Karpas-422 (cell line): ENCODE measurements around the gene WWOX. TPM values are rescaled to one million over a fixed set of nuclear protein-coding genes. Genes with fewer than 3 reads are reported as not detected.

ENCODE experiments used
- DNase-seq: peaks from one replicate; pipeline ENCODE4 v3.0.0-alpha.2; 2015
- H2AFZ ChIP-seq: fragments of 200-600 bp; sonication (generic); 2 replicates; pipeline ENCODE4 v1.6.1; 2014; ENCODE audit warnings: antibody characterized with exemption, low read length, mixed read lengths
- H3K27ac ChIP-seq: fragments of 200-600 bp; sonication (generic); 2 replicates; pipeline ENCODE4 v1.5.1; 2014; ENCODE audit warnings: mild to moderate bottlenecking, low read length, moderate library complexity
- H3K27me3 ChIP-seq: fragments of 200-600 bp; sonication (generic); 2 replicates; pipeline ENCODE4 v1.6.1; 2014; ENCODE audit warnings: low read length, mixed read lengths
- H3K36me3 ChIP-seq: fragments of 200-600 bp; sonication (generic); 2 replicates; pipeline ENCODE4 v1.6.1; 2014; ENCODE audit warnings: low read length, mixed read lengths; ENCODE audit not compliant: insufficient read depth
- H3K4me1 ChIP-seq: fragments of 200-600 bp; sonication (generic); 2 replicates; pipeline ENCODE4 v1.6.1; 2014; ENCODE audit warnings: mild to moderate bottlenecking, low read length, mixed read lengths
- H3K4me2 ChIP-seq: fragments of 200-600 bp; sonication (generic); 2 replicates; pipeline ENCODE4 v1.6.1; 2014; ENCODE audit warnings: low read length, low read depth, mild to moderate bottlenecking; ENCODE audit not compliant: poor library complexity, severe bottlenecking
- H3K4me3 ChIP-seq: fragments of 200-600 bp; sonication (generic); 2 replicates; pipeline ENCODE4 v1.5.1; 2014; ENCODE audit warnings: mild to moderate bottlenecking, antibody characterized with exemption, low read length, mixed read lengths
- H3K79me2 ChIP-seq: fragments of 200-600 bp; sonication (generic); 2 replicates; pipeline ENCODE4 v1.6.1; 2014; ENCODE audit warnings: mild to moderate bottlenecking, low read length, mixed read lengths
- H3K9ac ChIP-seq: fragments of 200-600 bp; sonication (generic); 2 replicates; pipeline ENCODE4 v1.6.0; 2014; ENCODE audit warnings: low read length
- H3K9me2 ChIP-seq: fragments of 200-600 bp; sonication (generic), shearing (Covaris generic); replicated peaks from 2 replicates; pipeline ENCODE4 v1.6.0; 2014; ENCODE audit warnings: mild to moderate bottlenecking, low read length, moderate library complexity; ENCODE audit not compliant: insufficient read depth
- H3K9me3 ChIP-seq: fragments of 300-700, 200-600 bp; sonication (generic); 2 replicates; pipeline ENCODE4 v1.6.1; 2014; ENCODE audit warnings: low read length, mixed read lengths
- H4K20me1 ChIP-seq: fragments of 200-600 bp; sonication (generic); 2 replicates; pipeline ENCODE4 v1.6.1; 2014; ENCODE audit warnings: mild to moderate bottlenecking, antibody characterized with exemption, low read length, low read depth; ENCODE audit not compliant: insufficient read depth
- total RNA-seq: library from RNA; depleted of rRNA; stranded (reverse); fragments of >200 nt; shearing (Covaris generic); gene quantifications from 2 replicates; pipeline ENCODE4 v1.2.3, GENCODE V29; 2014; ENCODE audit warnings: low replicate concordance

WWOX gene
- total RNA-seq, 1 experiment from 2014 or later, result 66.2 TPM

- no peak overlapping the region for H3K9ac ChIP-seq
- H3K4me3 ChIP-seq, result no peak overlapping the region
- H3K4me2 ChIP-seq, result no peak overlapping the region
- DNase-seq, result no peak
- H3K27me3 ChIP-seq, result no peaks in the 10 kb centered on the region
- H3K9me3 ChIP-seq, result no peaks in the 10 kb centered on the region
- no peaks in the 10 kb centered on the region for H3K4me1 ChIP-seq
- H3K36me3 ChIP-seq, result peaks cover 13% of the 10 kb centered on the region; the same call in 1 of the 2 replicates
- no peaks in the 10 kb centered on the region for H4K20me1 ChIP-seq
- no peaks in the 10 kb centered on the region for H3K9me2 ChIP-seq
- H3K27ac ChIP-seq, result no peak overlapping the region
- no peak overlapping the region for H2AFZ ChIP-seq
- H3K79me2 ChIP-seq, result no peaks in the 10 kb centered on the region
Measured at GRCh38 chr16:78113258-78113657, 13.8 kb downstream of the WWOX start.

- Histone ChIP-seq H3K9ac (no peak overlapping the region), H3K4me3 (no peak overlapping the region), H3K9me2 (no peaks in the 10 kb centered on the region), H3K79me2 (no peaks in the 10 kb centered on the region), H3K27ac (no peak overlapping the region), H3K4me2 (no peak overlapping the region), H3K9me3 (no peaks in the 10 kb centered on the region), H3K27me3 (no peaks in the 10 kb centered on the region), H2AFZ (no peak overlapping the region), H3K4me1 (no peaks in the 10 kb centered on the region), H3K36me3 (0 out of 2 replicates have a peak, but pooled peaks cover 9% of the 10 kb centered on the region), H4K20me1 (no peaks in the 10 kb centered on the region)
- DNase-seq, result no peak
Measured at GRCh38 chr16:78115659-78116058, 16.2 kb downstream of the WWOX start.

- Histone ChIP-seq H3K9me3 (no peaks in the 10 kb centered on the region), H3K4me1 (no peaks in the 10 kb centered on the region), H3K27ac (no peak overlapping the region), H3K36me3 (0 out of 2 replicates have a peak, but pooled peaks cover 8% of the 10 kb centered on the region), H3K27me3 (no peaks in the 10 kb centered on the region), H2AFZ (no peak overlapping the region), H3K4me3 (no peak overlapping the region), H3K4me2 (no peak overlapping the region), H3K9me2 (no peaks in the 10 kb centered on the region), H3K79me2 (no peaks in the 10 kb centered on the region), H3K9ac (no peak overlapping the region), H4K20me1 (no peaks in the 10 kb centered on the region)
- DNase-seq, result no peak
Measured at GRCh38 chr16:78116946-78117345, 17.5 kb downstream of the WWOX start.

GRCh38 chr16:78117391-78117790 is 17.9 kb downstream of the WWOX start:
- no peaks in the 10 kb centered on the region for H4K20me1 ChIP-seq
- H3K36me3 ChIP-seq, result 0 out of 2 replicates have a peak, but pooled peaks cover 8% of the 10 kb centered on the region
- H3K27me3 ChIP-seq, result no peaks in the 10 kb centered on the region
- no peak overlapping the region for H3K4me2 ChIP-seq
- no peak overlapping the region for H2AFZ ChIP-seq
- H3K9me2 ChIP-seq, result no peaks in the 10 kb centered on the region
- H3K9me3 ChIP-seq, result no peaks in the 10 kb centered on the region
- H3K4me3 ChIP-seq, result no peak overlapping the region
- no peaks in the 10 kb centered on the region for H3K4me1 ChIP-seq
- H3K9ac ChIP-seq, result no peak overlapping the region
- DNase-seq, result no peak
- no peak overlapping the region for H3K27ac ChIP-seq
- H3K79me2 ChIP-seq, result no peaks in the 10 kb centered on the region

GRCh38 chr16:78118469-78119025 is 19.1 kb downstream of the WWOX start:
- Histone ChIP-seq H3K4me1 (peaks cover 3% of the 10 kb centered on the region), H3K27ac (no peak overlapping the region), H3K4me3 (no peak overlapping the region), H3K9me3 (no peaks in the 10 kb centered on the region), H4K20me1 (no peaks in the 10 kb centered on the region), H3K79me2 (no peaks in the 10 kb centered on the region), H3K4me2 (no peak overlapping the region), H3K27me3 (no peaks in the 10 kb centered on the region), H3K9ac (no peak overlapping the region), H3K36me3 (0 out of 2 replicates have a peak, but pooled peaks cover 8% of the 10 kb centered on the region), H3K9me2 (no peaks in the 10 kb centered on the region), H2AFZ (no peak overlapping the region)
- DNase-seq, result no peak

- DNase-seq, result peak; percentile 88
Measured at GRCh38 chr16:78122774-78123315, 23.4 kb downstream of the WWOX start.

GRCh38 chr16:78125112-78125844 is 25.8 kb downstream of the WWOX start:
- no peaks in the 10 kb centered on the region for H3K36me3 ChIP-seq
- no peak overlapping the region for H2AFZ ChIP-seq
- H3K9me2 ChIP-seq, result no peaks in the 10 kb centered on the region
- H3K4me1 ChIP-seq, result peaks cover 9% of the 10 kb centered on the region
- no peaks in the 10 kb centered on the region for H3K27me3 ChIP-seq
- H3K9me3 ChIP-seq, result no peaks in the 10 kb centered on the region
- no peaks in the 10 kb centered on the region for H4K20me1 ChIP-seq
- H3K9ac ChIP-seq, result no peak overlapping the region
- H3K79me2 ChIP-seq, result no peaks in the 10 kb centered on the region
- H3K4me3 ChIP-seq, result no peak overlapping the region
- no peak overlapping the region for H3K4me2 ChIP-seq
- H3K27ac ChIP-seq, result no peak overlapping the region
- no peak for DNase-seq

More at GRCh38 chr16:78122774-78123315, 23.4 kb downstream of the WWOX start:
- no peaks in the 10 kb centered on the region for H3K9me2 ChIP-seq
- H3K27ac ChIP-seq, result no peak overlapping the region
- no peaks in the 10 kb centered on the region for H3K9me3 ChIP-seq
- H4K20me1 ChIP-seq, result no peaks in the 10 kb centered on the region
- H3K4me2 ChIP-seq, result peak overlapping the region; percentile 26
- H3K4me3 ChIP-seq, result no peak overlapping the region
- no peaks in the 10 kb centered on the region for H3K27me3 ChIP-seq
- no peak overlapping the region for H2AFZ ChIP-seq
- 0 out of 2 replicates have a peak overlapping the region, but pooled peaks have one; percentile 5 for H3K9ac ChIP-seq
- H3K36me3 ChIP-seq, result no peaks in the 10 kb centered on the region
- H3K79me2 ChIP-seq, result no peaks in the 10 kb centered on the region
- H3K4me1 ChIP-seq, result peaks cover 9% of the 10 kb centered on the region

- no peak for DNase-seq
- Histone ChIP-seq H3K27me3 (no peaks in the 10 kb centered on the region), H3K4me1 (peaks cover 9% of the 10 kb centered on the region), H3K4me2 (no peak overlapping the region), H3K79me2 (no peaks in the 10 kb centered on the region), H3K4me3 (no peak overlapping the region), H3K9ac (no peak overlapping the region), H3K9me3 (no peaks in the 10 kb centered on the region), H2AFZ (no peak overlapping the region), H3K36me3 (no peaks in the 10 kb centered on the region), H3K27ac (no peak overlapping the region), H4K20me1 (no peaks in the 10 kb centered on the region), H3K9me2 (no peaks in the 10 kb centered on the region)
Measured at GRCh38 chr16:78126662-78127061, 27.2 kb downstream of the WWOX start.
